ENCODE measurements around the gene R3HDML.
"Not testable (repeated sequence)": the region's sequence is repeated elsewhere in the genome, so short reads cannot be mapped to it uniquely, and the experiment has no call there.

Gene R3HDML

DNA sequence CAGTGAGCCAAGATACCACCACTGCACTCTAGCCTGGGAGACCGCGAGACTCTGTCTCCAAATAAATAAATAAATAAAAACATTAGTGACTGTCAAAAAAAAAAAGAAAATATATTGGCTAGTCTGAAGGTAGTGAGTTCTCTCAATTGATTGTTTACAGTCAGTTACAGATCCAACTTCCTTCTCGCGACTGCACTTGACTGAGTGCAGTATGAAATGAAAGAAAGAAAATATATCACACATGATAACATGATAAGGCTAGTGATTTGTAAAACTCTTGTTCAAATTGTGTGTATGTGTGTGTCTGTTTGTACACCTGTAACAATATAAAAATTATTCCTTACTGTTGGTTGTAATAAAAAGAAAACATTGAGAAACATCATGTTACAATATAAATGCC is 7.9 kb downstream of the R3HDML start:
- no peak for DNase-seq
- no peak for TF ChIP-seq POLR2A (IDR thresholded peaks at IDR 0.05; ENCODE audit: low read length)
- no peak for TF ChIP-seq GATA1 (IDR thresholded peaks at IDR 0.05; ENCODE audit: low read depth, low read length)

DNA sequence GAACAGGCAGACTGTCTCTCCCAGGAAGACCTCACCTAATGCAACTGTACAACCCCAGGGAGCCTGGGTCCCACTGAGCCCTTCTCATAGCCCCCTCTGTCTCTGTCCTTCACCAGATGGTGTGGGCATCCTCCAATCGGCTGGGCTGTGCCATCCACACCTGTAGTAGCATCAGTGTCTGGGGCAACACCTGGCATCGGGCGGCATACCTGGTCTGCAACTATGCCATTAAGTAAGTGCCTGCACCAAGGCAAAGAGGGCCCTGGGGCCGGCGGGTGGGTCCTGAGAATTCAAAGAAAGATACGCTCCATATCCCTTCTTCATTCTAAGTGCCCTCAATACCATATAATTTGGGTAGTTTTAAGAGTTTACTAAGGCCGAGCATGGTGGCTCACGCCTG is 8.3 kb downstream of the R3HDML start:
- TF ChIP-seq GATA1 (IDR thresholded peaks at IDR 0.05; ENCODE audit: low read depth, low read length) (no peak), POLR2A (IDR thresholded peaks at IDR 0.05; ENCODE audit: low read length) (no peak)
- DNase-seq = no peak

DNA sequence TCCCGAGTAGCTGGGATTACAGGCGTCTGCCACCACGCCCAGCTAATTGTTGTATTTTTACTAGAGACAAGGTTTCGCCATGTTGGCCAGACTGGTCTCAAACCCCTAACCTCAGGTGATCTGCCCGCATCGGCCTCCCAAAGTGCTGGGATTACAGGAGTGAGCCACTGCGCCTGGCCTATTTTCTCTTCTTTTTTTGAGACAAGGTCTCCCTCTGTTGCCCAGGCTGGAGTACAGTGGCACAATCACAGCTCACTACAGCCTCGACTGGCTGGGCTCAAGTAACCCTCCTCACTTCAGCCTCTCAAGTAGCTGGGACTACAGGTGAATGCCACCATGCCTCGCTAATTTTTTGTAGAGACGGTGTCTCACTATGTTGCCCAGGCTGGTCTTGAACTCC is 9.1 kb downstream of the R3HDML start:
- not testable (repeated sequence) for DNase-seq

- no peak for TF ChIP-seq GATA1 (IDR thresholded peaks at IDR 0.05; ENCODE audit: low read depth, low read length)
- TF ChIP-seq POLR2A (IDR thresholded peaks at IDR 0.05; ENCODE audit: low read length) = no peak
- no peak for DNase-seq
These were observed 11.4 kb downstream of the R3HDML start for GRCh38 chr20:44348168-44348659.

- DNase-seq = no peak
- no peak for TF ChIP-seq GATA1 (IDR thresholded peaks at IDR 0.05; ENCODE audit: low read depth, low read length)
These were observed 12.5 kb downstream of the R3HDML start for GRCh38 chr20:44349349-44349748.

DNA sequence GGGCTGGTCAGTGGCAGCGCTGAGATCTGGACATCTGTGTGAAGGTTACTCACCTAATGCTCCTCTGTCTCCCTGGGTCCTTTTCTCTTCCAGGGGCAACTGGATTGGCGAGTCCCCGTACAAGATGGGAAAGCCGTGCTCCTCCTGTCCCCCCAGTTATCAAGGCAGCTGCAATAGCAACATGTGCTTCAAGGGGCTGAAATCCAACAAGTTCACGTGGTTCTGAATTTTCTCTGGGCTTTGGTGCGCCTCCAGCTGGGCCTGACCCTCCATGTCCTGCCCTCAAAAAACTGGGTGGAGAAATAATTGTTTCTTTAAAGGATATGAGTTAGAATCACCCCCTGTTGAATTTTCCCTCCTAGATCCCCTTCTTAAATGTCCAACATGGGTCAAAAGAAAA is 13.7 kb downstream of the R3HDML start:
- no peak for DNase-seq
- TF ChIP-seq GATA1 (IDR thresholded peaks at IDR 0.05; ENCODE audit: low read depth, low read length) = no peak
- TF ChIP-seq POLR2A (IDR thresholded peaks at IDR 0.05; ENCODE audit: low read length) = no peak

DNA sequence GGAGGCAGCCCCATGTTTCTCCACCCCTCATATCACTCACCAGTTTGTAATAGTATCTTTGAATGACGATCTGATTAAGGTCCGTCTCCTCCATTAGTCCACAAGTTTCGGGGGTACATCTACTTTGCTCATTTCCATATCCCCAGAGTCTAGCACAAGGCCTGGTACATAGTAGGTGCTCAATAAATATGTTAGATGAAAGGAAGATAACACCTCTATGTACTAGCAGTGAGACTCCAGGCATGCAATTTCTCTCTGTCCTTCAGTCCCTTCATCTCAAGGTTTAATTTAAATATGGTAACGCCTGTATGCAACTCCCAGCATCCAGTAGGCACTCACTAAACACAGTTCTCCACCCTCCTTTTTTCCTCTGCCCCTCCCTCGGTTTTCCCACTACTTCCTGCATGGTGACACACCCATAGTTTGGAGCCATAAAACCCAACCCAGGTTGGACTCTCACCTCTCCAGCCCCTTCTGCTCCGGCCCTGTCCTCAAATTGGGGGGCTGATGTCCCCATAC is 18.2 kb downstream of the R3HDML start:
- DNase-seq = no peak
- TF ChIP-seq POLR2A (IDR thresholded peaks at IDR 0.05; ENCODE audit: low read length) (no peak), GATA1 (IDR thresholded peaks at IDR 0.05; ENCODE audit: low read depth, low read length) (no peak)

DNA sequence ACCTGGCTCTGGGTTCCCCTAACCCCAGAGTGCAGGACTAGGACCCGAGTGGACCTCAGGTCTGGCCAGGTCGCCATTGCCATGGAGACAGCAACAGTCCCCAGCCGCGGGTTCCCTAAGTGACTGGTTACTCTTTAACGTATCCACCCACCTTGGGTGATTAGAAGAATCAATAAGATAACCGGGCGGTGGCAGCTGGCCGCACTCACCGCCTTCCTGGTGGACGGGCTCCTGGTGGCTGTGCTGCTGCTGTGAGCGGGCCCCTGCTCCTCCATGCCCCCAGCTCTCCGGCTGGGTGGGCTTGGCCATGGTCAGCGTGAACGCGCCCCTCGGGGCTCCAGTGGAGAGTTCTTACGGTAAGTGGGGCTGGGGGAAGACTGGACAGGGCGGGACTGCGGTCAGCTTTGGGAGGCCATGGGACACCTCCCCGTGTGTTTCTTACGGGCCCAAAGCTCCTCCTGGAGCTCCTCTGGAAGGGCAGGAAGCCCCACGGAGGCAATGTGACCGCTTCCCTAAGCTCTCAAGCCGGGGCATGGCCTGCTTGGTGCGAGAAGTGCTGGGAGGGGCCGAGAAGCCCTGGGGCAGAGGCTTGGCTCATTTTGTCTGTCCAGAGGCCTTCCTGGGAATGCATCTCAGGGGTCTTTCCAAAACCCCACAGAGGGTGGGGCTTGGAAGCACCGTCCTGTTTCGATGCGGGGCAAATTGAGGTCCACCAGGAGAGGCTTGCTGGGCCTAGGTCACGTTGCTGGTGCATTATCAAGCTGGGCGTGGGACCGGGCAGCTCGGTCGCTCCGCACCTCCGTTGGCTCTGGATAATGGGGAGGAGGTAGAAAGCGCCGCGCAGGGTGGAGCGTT is 18.9 kb downstream of the R3HDML start, which contains the start of gene HNF4A:
TSS of gene HNF4A (plus strand) at position 202 of the 855 bp plus-strand sequence. CDS start at position 308, 106 bp downstream.
- DNase-seq = no peak
- TF ChIP-seq GATA1 (IDR thresholded peaks at IDR 0.05; ENCODE audit: low read depth, low read length) (no peak), POLR2A (IDR thresholded peaks at IDR 0.05; ENCODE audit: low read length) (no peak)

DNA sequence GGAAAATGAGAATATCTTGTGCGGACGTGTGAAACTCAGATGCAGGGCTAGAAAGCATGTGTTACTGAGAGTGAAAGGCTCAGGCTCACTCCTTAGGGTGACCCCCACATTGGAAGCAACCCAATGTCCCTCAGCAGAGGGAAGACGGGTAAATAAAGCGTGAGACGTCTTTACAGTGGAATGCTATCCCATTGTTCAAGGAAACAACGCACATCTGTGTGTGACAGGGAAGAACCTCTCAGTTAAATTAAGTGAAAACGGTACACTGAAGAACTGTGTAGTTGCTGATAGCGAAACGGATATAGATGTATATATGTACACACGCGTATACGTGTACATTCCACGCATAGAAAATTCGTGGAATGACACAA is 19.5 kb downstream of the R3HDML start:
- no peak for DNase-seq

DNA sequence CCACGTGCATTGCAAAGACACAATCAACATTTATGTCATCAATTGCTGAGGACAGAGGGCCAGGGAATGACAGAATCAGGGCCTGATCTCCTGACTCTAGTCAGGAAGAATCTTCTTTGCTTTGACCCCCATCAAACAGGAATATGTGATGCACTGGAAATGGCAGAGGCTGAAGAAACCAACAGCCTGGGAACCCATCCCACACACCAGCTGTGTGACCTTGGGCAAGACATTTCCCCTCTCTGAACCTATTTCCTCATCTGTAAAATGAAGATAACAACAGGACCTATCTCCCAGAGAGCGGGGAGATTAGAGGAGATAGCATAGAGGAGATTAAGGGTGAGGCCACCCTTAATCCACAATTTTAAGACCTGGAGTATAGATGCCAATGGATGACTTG is 20.2 kb downstream of the R3HDML start:
- TF ChIP-seq GATA1 (IDR thresholded peaks at IDR 0.05; ENCODE audit: low read depth, low read length) (no peak), POLR2A (IDR thresholded peaks at IDR 0.05; ENCODE audit: low read length) (no peak)
- DNase-seq = peak in 1 of 2 experiments; percentile 56

More for the DNA sequence above, 19.5 kb downstream of the R3HDML start:
- TF ChIP-seq POLR2A (IDR thresholded peaks at IDR 0.05; ENCODE audit: low read length) (no peak), GATA1 (IDR thresholded peaks at IDR 0.05; ENCODE audit: low read depth, low read length) (no peak)

DNA sequence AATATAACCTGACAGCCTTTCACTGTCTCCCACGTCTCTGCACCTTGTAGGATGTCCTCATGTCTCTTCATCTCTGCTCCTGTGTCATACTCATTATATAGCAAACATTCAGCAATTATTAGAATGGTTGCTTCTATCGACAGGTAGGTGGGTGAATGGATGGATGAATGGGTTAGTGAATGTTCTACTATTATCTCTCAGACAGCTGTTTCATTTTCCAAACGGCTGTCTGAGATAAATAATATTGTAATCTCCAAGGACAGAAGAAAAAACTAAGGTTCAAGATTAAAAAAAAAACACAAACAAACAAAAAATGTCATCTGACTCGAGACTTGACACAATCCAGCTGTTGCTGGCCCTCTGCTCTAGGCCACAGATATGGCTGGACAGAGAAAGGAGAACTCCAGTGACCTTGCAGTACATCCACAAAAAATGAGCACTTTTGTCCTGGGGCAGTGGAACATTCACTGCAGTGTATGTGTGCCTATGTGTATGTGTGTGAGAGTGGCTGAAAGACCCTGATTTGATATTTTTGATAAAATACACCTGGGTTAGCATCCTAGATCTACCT is 20.8 kb downstream of the R3HDML start:
- peak; percentile 36 to 74 for DNase-seq
- TF ChIP-seq POLR2A (IDR thresholded peaks at IDR 0.05; ENCODE audit: low read length) (no peak), GATA1 (IDR thresholded peaks at IDR 0.05; ENCODE audit: low read depth, low read length) (no peak)

- no peak for DNase-seq
- TF ChIP-seq GATA1 (IDR thresholded peaks at IDR 0.05; ENCODE audit: low read depth, low read length) (no peak), POLR2A (IDR thresholded peaks at IDR 0.05; ENCODE audit: low read length) (no peak)
These were observed 21.9 kb downstream of the R3HDML start for GRCh38 chr20:44358776-44359175.

- TF ChIP-seq POLR2A (IDR thresholded peaks at IDR 0.05; ENCODE audit: low read length) = no peak
- no peak for TF ChIP-seq GATA1 (IDR thresholded peaks at IDR 0.05; ENCODE audit: low read depth, low read length)
- DNase-seq = no peak
These were observed 23.4 kb downstream of the R3HDML start for GRCh38 chr20:44360221-44360620.

DNA sequence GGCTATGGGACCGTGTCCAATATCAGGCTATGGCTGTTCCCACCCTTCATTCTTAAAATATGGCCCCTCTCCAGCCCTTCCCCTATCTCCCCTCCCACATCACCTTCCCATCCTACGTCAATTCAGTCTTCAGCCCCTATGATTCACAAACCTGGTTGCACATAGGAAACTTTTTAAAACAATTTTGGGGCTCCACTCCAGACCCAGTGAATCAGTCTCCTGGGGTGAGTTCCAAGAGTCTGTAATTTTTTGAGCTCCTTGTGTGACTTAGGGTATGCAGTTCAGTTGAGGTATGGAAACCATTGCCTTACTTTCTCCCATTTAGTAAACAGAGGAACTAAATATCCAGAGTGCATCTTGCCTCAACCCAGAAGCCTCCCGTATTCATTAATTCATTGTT is 24.2 kb downstream of the R3HDML start:
- no peak for DNase-seq
- TF ChIP-seq GATA1 (IDR thresholded peaks at IDR 0.05; ENCODE audit: low read depth, low read length) = no peak
- TF ChIP-seq POLR2A (IDR thresholded peaks at IDR 0.05; ENCODE audit: low read length) = no peak

Measured in erythroblast (primary cell).